Measurements from ENCODE around the gene PEX26.

GRCh38 chr22:18119409-18120110, 41.8 kb downstream of the PEX26 start:
- TF ChIP-seq CTCF (IDR thresholded peaks at IDR 0.05; ENCODE audit: poor library complexity, severe bottlenecking), result no peak
- TF ChIP-seq POLR2AphosphoS5 (IDR thresholded peaks at IDR 0.05), result no peak
- no peak for TF ChIP-seq EP300 (conservative IDR thresholded peaks at IDR 0.05; ENCODE audit: poor library complexity, severe bottlenecking)
- TF ChIP-seq EZH2 (IDR thresholded peaks at IDR 0.05; ENCODE audit: borderline replicate concordance, insufficient read depth, low read length, poor library complexity, severe bottlenecking), result no peak

All from neural cell (in vitro differentiated cells).